CD4-positive, alpha-beta memory T cell (primary cell): ENCODE data around the gene MCEE. TPM values are rescaled to one million over a fixed set of nuclear protein-coding genes. Genes with fewer than 3 reads are reported as not detected.

Source experiments
- CTCF ChIA-PET: fragments of 350-600 bp; sonication (Branson Sonifier 250); formaldehyde crosslinking; loops from one replicate; lab custom pipeline; 2021; ENCODE audit warnings: inconsistent platforms; ENCODE audit not compliant: partially characterized antibody; lab: Charles Lee
- POLR2A ChIA-PET: fragments of 350-600 bp; sonication (Branson Sonifier 250); formaldehyde crosslinking; loops from one replicate; lab custom pipeline; 2021; ENCODE audit not compliant: partially characterized antibody; lab: Charles Lee
- DNase-seq, 5 donors: peaks; one replicate each; pipeline versions ENCODE4 v3.0.0 to v3.0.0-alpha.2; 2020 to 2022; ENCODE audit warnings: mixed read lengths in 1 of 5
- H3K27ac ChIP-seq: one replicate; pipeline ENCODE4 v1.7.0; 2013; ENCODE audit warnings: low read depth, low read length
- H3K27me3 ChIP-seq: 2 replicates; pipeline ENCODE4 v1.7.0; 2013; ENCODE audit warnings: mild to moderate bottlenecking, low read length, moderate library complexity; ENCODE audit not compliant: insufficient read depth
- H3K36me3 ChIP-seq: 2 replicates; pipeline ENCODE4 v1.7.0; 2013; ENCODE audit warnings: mild to moderate bottlenecking, low read length, moderate library complexity; ENCODE audit not compliant: insufficient read depth
- H3K4me1 ChIP-seq: 2 replicates; pipeline ENCODE4 v1.7.0; 2013; ENCODE audit warnings: mild to moderate bottlenecking, low read length, moderate library complexity; ENCODE audit not compliant: insufficient read depth
- H3K4me3 ChIP-seq, 2 donors: one replicate each; pipeline ENCODE4 v1.7.0; 2013; ENCODE audit warnings: low read length in 2 of 2, mild to moderate bottlenecking in 1 of 2
- H3K9me3 ChIP-seq, 2 donors: one replicate each; pipeline ENCODE4 v1.7.0; 2013; ENCODE audit warnings: low read length in 2 of 2, control low read depth in 1 of 2; ENCODE audit not compliant: control insufficient read depth in 1 of 2
- H3K27ac Mint-ChIP-seq, 7 donors: one replicate each; pipeline ENCODE4 v1.8.0; 2020 to 2021; ENCODE audit warnings: mixed read lengths in 7 of 7, mild to moderate bottlenecking in 6 of 7, inconsistent platforms in 3 of 7, moderate library complexity in 3 of 7
- H3K27me3 Mint-ChIP-seq, 2 donors: one replicate each; pipeline ENCODE4 v1.8.0; 2020 to 2021; ENCODE audit warnings: mixed read lengths in 2 of 2
- H3K36me3 Mint-ChIP-seq, 2 donors: one replicate each; pipeline ENCODE4 v1.8.0; 2020 to 2021; ENCODE audit warnings: mixed read lengths in 2 of 2, inconsistent platforms in 1 of 2, mild to moderate bottlenecking in 1 of 2
- H3K4me1 Mint-ChIP-seq, 4 donors: one replicate each; pipeline ENCODE4 v1.8.0; 2020 to 2021; ENCODE audit warnings: mixed read lengths in 4 of 4, mild to moderate bottlenecking in 1 of 4
- H3K4me3 Mint-ChIP-seq, 8 donors: one replicate each; pipeline ENCODE4 v1.8.0; 2020 to 2021; ENCODE audit warnings: mixed read lengths in 8 of 8, mild to moderate bottlenecking in 7 of 8, moderate library complexity in 6 of 8, inconsistent platforms in 3 of 8
- H3K9me3 Mint-ChIP-seq, 8 donors: one replicate each; pipeline ENCODE4 v1.8.0; 2020 to 2021; ENCODE audit warnings: mixed read lengths in 8 of 8, mild to moderate bottlenecking in 5 of 8, inconsistent platforms in 3 of 8, moderate library complexity in 1 of 8
- intact Hi-C: fragments of 100-400 bp; cut with micrococcal nuclease; formaldehyde crosslinking; loops from one replicate; pipeline ENCODE4 v1.15.1; 2023
- polyA plus RNA-seq, 2 donors: library from polyadenylated mRNA; unstranded; fragments of 300-500 nt; fragmentation: Illumina TruSeq; gene quantifications; one replicate each; pipeline ENCODE4 v1.2.3, GENCODE V29; 2021
- total RNA-seq, 2 experiments: library from RNA; stranded (reverse); gene quantifications; one replicate each; pipeline ENCODE4 v1.2.3, GENCODE V29; 2021

The MCEE gene
- total and polyA plus RNA-seq, 4 experiments from 2014 or later: 20.7 to 30.0 (median 25.9) TPM

GRCh38 chr2:71155846-71156245 lies 25.8 kb upstream of the MCEE start:
- Mint-ChIP-seq H3K9me3 (no peaks in the 10 kb centered on the region), H3K4me1 (peaks cover 2 to 9% (median 9%) of the 10 kb centered on the region in 4 donors), H3K27ac (no peak overlapping the region), H3K36me3 (peaks cover 0 to 3% of the 10 kb centered on the region in 2 donors), H3K27me3 (peaks cover 8 to 9% of the 10 kb centered on the region in 2 donors), H3K4me3 (no peak overlapping the region)
- H3K4me3 ChIP-seq: no peak overlapping the region
- intact Hi-C loops: no loop called here
- no peak overlapping the region for H3K27ac ChIP-seq
- no peaks in the 10 kb centered on the region for H3K9me3 ChIP-seq
- no peak for DNase-seq
- H3K27me3 ChIP-seq: no peaks in the 10 kb centered on the region
- ChIA-PET POLR2A (no interaction called here), CTCF (interaction anchor here (0.7 to 2.2 kb wide), 7 partner anchors 10 to 357 kb away, joined by 3 to 11 read pairs (median 3); partner anchors contain the start of gene PAIP2B)
- H3K4me1 ChIP-seq: peaks cover 8% of the 10 kb centered on the region
- no peaks in the 10 kb centered on the region for H3K36me3 ChIP-seq

DNA sequence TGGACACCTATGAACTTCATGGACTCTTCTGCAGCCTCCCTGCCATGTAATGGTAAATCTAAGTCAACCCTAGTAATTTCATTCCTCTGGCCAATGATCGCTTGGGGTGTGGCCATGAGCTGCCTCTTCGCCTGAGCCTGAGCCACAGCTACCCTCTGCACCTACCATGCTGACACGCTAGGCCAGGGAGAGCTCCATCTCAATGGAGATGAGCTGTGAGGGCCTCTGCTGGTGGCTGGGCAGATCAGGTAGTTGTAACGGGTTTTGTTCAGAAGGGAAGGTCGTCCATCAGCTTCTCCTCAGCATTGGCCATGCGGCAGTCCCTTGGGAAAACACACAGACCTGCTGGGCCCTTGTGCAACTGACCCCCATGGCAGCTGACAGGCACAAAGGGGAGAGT lies 24.8 kb upstream of the MCEE start:
- H3K27ac ChIP-seq: no peak overlapping the region
- H3K27me3 ChIP-seq: no peaks in the 10 kb centered on the region
- H3K9me3 ChIP-seq: no peaks in the 10 kb centered on the region
- peaks cover 8% of the 10 kb centered on the region for H3K4me1 ChIP-seq
- Mint-ChIP-seq H3K9me3 (no peaks in the 10 kb centered on the region), H3K36me3 (peaks cover 5 to 12% of the 10 kb centered on the region in 2 donors), H3K27me3 (peaks cover 6 to 8% of the 10 kb centered on the region in 2 donors), H3K27ac (no peak overlapping the region), H3K4me3 (no peak overlapping the region), H3K4me1 (peaks cover 2 to 11% (median 9%) of the 10 kb centered on the region in 4 donors)
- intact Hi-C loops: no loop called here
- no peaks in the 10 kb centered on the region for H3K36me3 ChIP-seq
- DNase-seq: no peak
- no peak overlapping the region for H3K4me3 ChIP-seq
- ChIA-PET CTCF (interaction anchor here (2.0 to 2.2 kb wide), 2 partner anchors 54 to 356 kb away, joined by 7 to 10 read pairs; no protein-coding TSS in a partner anchor), POLR2A (no interaction called here)

- H3K27me3 Mint-ChIP-seq: peaks cover 6 to 8% of the 10 kb centered on the region in 2 donors
- POLR2A ChIA-PET: no interaction called here
- CTCF ChIA-PET: interaction anchor here (2.0 kb wide), 1 partner anchor 53 kb away, joined by 10 read pairs; no protein-coding TSS in a partner anchor
- no peak overlapping the region for H3K27ac Mint-ChIP-seq
- Histone ChIP-seq H3K4me3 (no peak overlapping the region), H3K4me1 (peaks cover 8% of the 10 kb centered on the region), H3K36me3 (no peaks in the 10 kb centered on the region), H3K9me3 (no peaks in the 10 kb centered on the region), H3K27me3 (no peaks in the 10 kb centered on the region), H3K27ac (no peak overlapping the region)
- DNase-seq: no peak
- peaks cover 2 to 11% (median 9%) of the 10 kb centered on the region in 4 donors for H3K4me1 Mint-ChIP-seq
- intact Hi-C loops: no loop called here
- H3K9me3 Mint-ChIP-seq: no peaks in the 10 kb centered on the region
- peaks cover 10 to 16% of the 10 kb centered on the region in 2 donors for H3K36me3 Mint-ChIP-seq
- no peak overlapping the region for H3K4me3 Mint-ChIP-seq
Observed at GRCh38 chr2:71154279-71154678, 24.2 kb upstream of the MCEE start.

GRCh38 chr2:71153585-71154224 lies 23.7 kb upstream of the MCEE start:
- POLR2A ChIA-PET: no interaction called here
- H3K36me3 ChIP-seq: peaks cover 5% of the 10 kb centered on the region
- CTCF ChIA-PET: interaction anchor here (2.0 kb wide), 1 partner anchor 52 kb away, joined by 10 read pairs; no protein-coding TSS in a partner anchor

DNA sequence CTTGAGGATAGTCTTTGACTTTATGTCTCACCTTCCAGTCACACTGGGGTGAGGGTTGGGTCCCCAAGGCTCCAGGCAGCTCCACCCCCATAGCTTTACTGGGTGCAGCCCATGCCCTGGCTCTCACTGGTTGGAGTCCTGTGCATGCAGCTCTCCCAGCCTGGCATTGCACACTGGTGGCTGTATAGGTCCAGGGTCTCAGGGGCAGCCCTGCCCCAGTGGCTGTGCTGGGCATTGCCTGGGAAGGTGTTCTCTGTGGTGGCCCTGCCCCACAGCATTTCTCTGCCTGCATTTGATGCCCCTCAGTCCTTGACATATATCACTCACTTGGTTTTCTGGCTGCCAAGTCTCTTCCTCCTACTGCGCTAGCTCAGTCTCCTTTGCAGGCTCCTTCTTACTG lies 21.6 kb upstream of the MCEE start:
- H3K36me3 ChIP-seq: peaks cover 20% of the 10 kb centered on the region
- no peak overlapping the region for H3K4me3 ChIP-seq
- Mint-ChIP-seq H3K27me3 (peaks cover 2 to 5% of the 10 kb centered on the region in 2 donors), H3K9me3 (no peaks in the 10 kb centered on the region), H3K4me1 (peaks cover 0 to 3% (median under 1%) of the 10 kb centered on the region in 4 donors), H3K4me3 (no peak overlapping the region), H3K36me3 (peaks cover 31 to 40% of the 10 kb centered on the region in 2 donors), H3K27ac (peak overlapping the region in 2 of 7 donors; percentile 16 to 74)
- H3K9me3 ChIP-seq: no peaks in the 10 kb centered on the region
- DNase-seq: no peak
- intact Hi-C loops: no loop called here
- ChIA-PET CTCF (interaction anchor here (1.0 kb wide), 1 partner anchor 131 kb away, joined by 3 read pairs; no protein-coding TSS in a partner anchor), POLR2A (interaction anchor here (1.1 kb wide), 1 partner anchor 22 kb away, joined by 3 read pairs; the partner anchor contains the start of genes MCEE and MPHOSPH10)
- H3K27me3 ChIP-seq: no peaks in the 10 kb centered on the region
- H3K4me1 ChIP-seq: no peaks in the 10 kb centered on the region
- H3K27ac ChIP-seq: no peak overlapping the region

More at GRCh38 chr2:71153585-71154224, 23.7 kb upstream of the MCEE start:
- intact Hi-C loops: no loop called here
- Mint-ChIP-seq H3K4me1 (peaks cover 2 to 11% (median 9%) of the 10 kb centered on the region in 4 donors), H3K36me3 (peaks cover 15 to 22% of the 10 kb centered on the region in 2 donors), H3K4me3 (no peak overlapping the region), H3K27ac (no peak overlapping the region), H3K9me3 (no peaks in the 10 kb centered on the region), H3K27me3 (peaks cover 6 to 8% of the 10 kb centered on the region in 2 donors)
- H3K4me1 ChIP-seq: peaks cover 8% of the 10 kb centered on the region
- H3K27ac ChIP-seq: no peak overlapping the region
- no peaks in the 10 kb centered on the region for H3K27me3 ChIP-seq
- no peaks in the 10 kb centered on the region for H3K9me3 ChIP-seq
- no peak for DNase-seq
- H3K4me3 ChIP-seq: no peak overlapping the region

DNA sequence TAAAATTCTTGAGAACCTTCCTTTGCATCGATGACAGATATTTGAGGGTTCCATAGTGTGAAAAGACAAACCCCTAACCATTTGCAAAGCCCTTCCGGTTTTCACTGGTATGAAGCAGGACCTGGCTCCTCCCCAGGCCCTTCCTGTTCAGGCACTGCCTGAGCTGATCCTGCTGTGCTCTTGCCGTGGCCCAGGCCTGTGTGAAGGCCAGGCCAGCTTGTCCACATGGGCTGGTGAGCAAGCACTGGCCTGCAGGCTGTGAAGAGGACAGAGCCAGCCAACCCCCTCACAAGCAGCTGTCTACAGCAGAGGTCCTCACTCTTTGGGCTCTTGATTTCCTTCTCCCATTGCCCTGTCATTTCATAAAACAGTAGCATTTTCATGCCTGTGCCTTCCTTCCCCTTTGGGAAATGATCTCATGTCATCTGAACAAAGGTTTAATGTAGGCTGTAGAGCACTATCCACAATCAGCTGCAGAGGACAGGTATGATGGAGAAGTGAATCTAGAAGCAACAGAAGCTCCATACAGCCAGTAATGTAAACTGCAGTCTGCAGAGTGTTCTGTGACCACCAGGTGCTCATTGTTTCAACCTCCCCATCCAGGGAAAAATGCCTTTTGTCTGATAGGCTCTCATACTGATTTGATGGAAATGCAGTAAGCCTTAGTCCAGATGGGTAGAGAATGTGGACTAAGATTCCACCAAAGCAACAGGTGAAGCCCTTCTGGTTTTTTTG lies 20.2 kb upstream of the MCEE start:
- H3K27ac ChIP-seq: no peak overlapping the region
- intact Hi-C loops: no loop called here
- no peak for DNase-seq
- no peak overlapping the region for H3K4me3 Mint-ChIP-seq
- H3K4me1 ChIP-seq: no peaks in the 10 kb centered on the region
- peaks cover 0 to under 1% of the 10 kb centered on the region in 2 donors for H3K27me3 Mint-ChIP-seq
- H3K36me3 Mint-ChIP-seq: peaks cover 42 to 51% of the 10 kb centered on the region in 2 donors
- H3K9me3 ChIP-seq: no peaks in the 10 kb centered on the region
- peaks cover 0 to 5% (median 3%) of the 10 kb centered on the region in 4 donors for H3K4me1 Mint-ChIP-seq
- peaks cover 32% of the 10 kb centered on the region for H3K36me3 ChIP-seq
- H3K9me3 Mint-ChIP-seq: no peaks in the 10 kb centered on the region
- peak overlapping the region in 3 of 7 donors; percentile 44 to 62 (median 58) for H3K27ac Mint-ChIP-seq
- H3K4me3 ChIP-seq: no peak overlapping the region
- POLR2A ChIA-PET: interaction anchor here (0.6 to 1.0 kb wide), 2 partner anchors 15 to 76 kb away, joined by 4 read pairs; partner anchors contain the start of gene PAIP2B
- H3K27me3 ChIP-seq: no peaks in the 10 kb centered on the region
- CTCF ChIA-PET: interaction anchor here (1.4 kb wide), 1 partner anchor 50 kb away, joined by 3 read pairs; no protein-coding TSS in a partner anchor
